GM13976 (cell line): ENCODE data around the gene DCLK1.

Experiments used
- DNase-seq: peaks from one replicate; pipeline ENCODE4 v3.0.0; 2012; ENCODE audit warnings: low spot score
- CTCF ChIP-seq: IDR thresholded peaks from 2 replicates; pipeline ENCODE4 v1.5.1; 2012; ENCODE audit warnings: borderline replicate concordance, mild to moderate bottlenecking; ENCODE audit not compliant: insufficient read depth; ENCODE audit errors: extremely low read depth, missing control alignments, control extremely low read depth
- in situ Hi-C: fragments of 300-500 bp; cut with MboI; formaldehyde crosslinking; loops from one replicate; pipeline ENCODE4 v1.12.0; 2022; ENCODE audit warnings: low sequenced_read_pairs, mixed read lengths, inconsistent platforms; ENCODE audit not compliant: unreplicated experiment

Gene DCLK1

GRCh38 chr13:35953537-35954206 lies 177.5 kb downstream of the DCLK1 start:
- in situ Hi-C loops: no loop called here
- TF ChIP-seq CTCF: no peak

GRCh38 chr13:35947315-35947714 lies 183.9 kb downstream of the DCLK1 start:
- no peak for TF ChIP-seq CTCF
- in situ Hi-C loops: no loop called here
- DNase-seq: no peak

More at GRCh38 chr13:35953537-35954206, 177.5 kb downstream of the DCLK1 start:
- no peak for DNase-seq

- DNase-seq: no peak
- TF ChIP-seq CTCF: no peak
- in situ Hi-C loops: no loop called here
Measured at GRCh38 chr13:35945368-35945767, 185.8 kb downstream of the DCLK1 start.

- no peak for TF ChIP-seq CTCF
- in situ Hi-C loops: no loop called here
- no peak for DNase-seq
Measured at GRCh38 chr13:35941374-35941773, 189.8 kb downstream of the DCLK1 start.

- in situ Hi-C loops: no loop called here
- TF ChIP-seq CTCF: no peak
- no peak for DNase-seq
Measured at GRCh38 chr13:35940734-35941133, 190.4 kb downstream of the DCLK1 start.

- in situ Hi-C loops: no loop called here
Measured at GRCh38 chr13:35936246-35936978, 194.8 kb downstream of the DCLK1 start.

More at GRCh38 chr13:35936246-35936978, 194.8 kb downstream of the DCLK1 start:
- TF ChIP-seq CTCF: no peak
- DNase-seq: no peak
